Small intestine (tissue), 7 donors: ENCODE measurements around the gene PCDH18. TPM values are rescaled to one million over a fixed set of nuclear protein-coding genes. Genes with fewer than 3 reads are reported as not detected.
A peak's percentile ranks its signal among the peaks of the same experiment; 100 is the strongest.
"Not testable (repeated sequence)": the region's sequence is repeated elsewhere in the genome, so short reads cannot be mapped to it uniquely, and the experiment has no call there.

Experiments used
- DNase-seq, 2 donors: peaks; one replicate each; pipeline versions ENCODE4 v3.0.0 to v3.0.0-alpha.2; 2013
- FAIRE-seq: peaks from 2 replicates; lab custom pipeline; 2012; peaks lifted over from hg19 to GRCh38; lab: Jason Lieb, UNC
- H3K27ac ChIP-seq, 3 donors: one replicate each; pipeline ENCODE4 v1.5.1; 2013; ENCODE audit warnings: low read length in 2 of 3, mild to moderate bottlenecking in 2 of 3, control low read depth in 1 of 3, inconsistent platforms in 1 of 3, low read depth in 1 of 3, moderate library complexity in 1 of 3
- H3K27me3 ChIP-seq, 3 donors: one replicate each; pipeline ENCODE4 v1.6.1; 2013; ENCODE audit warnings: low read length in 3 of 3, inconsistent platforms in 1 of 3; ENCODE audit not compliant: control insufficient read depth in 3 of 3, insufficient read depth in 3 of 3
- H3K36me3 ChIP-seq, 3 donors: one replicate each; pipeline ENCODE4 v1.6.1; 2013; ENCODE audit warnings: low read length in 3 of 3, inconsistent platforms in 1 of 3, low read depth in 1 of 3, mild to moderate bottlenecking in 1 of 3, moderate library complexity in 1 of 3; ENCODE audit not compliant: control insufficient read depth in 3 of 3, insufficient read depth in 2 of 3
- H3K4me1 ChIP-seq, 3 donors: one replicate each; pipeline ENCODE4 v1.6.1; 2013; ENCODE audit warnings: low read length in 2 of 3, inconsistent platforms in 1 of 3, low read depth in 1 of 3, mild to moderate bottlenecking in 1 of 3, moderate library complexity in 1 of 3; ENCODE audit not compliant: control insufficient read depth in 3 of 3, insufficient read depth in 2 of 3
- H3K4me3 ChIP-seq, 3 donors: one replicate each; pipeline ENCODE4 v1.5.1; 2013; ENCODE audit warnings: low read length in 3 of 3, control low read depth in 1 of 3, inconsistent platforms in 1 of 3, low read depth in 1 of 3, mild to moderate bottlenecking in 1 of 3, moderate library complexity in 1 of 3
- H3K9me3 ChIP-seq, 2 donors: one replicate each; pipeline ENCODE4 v1.6.1; 2013; ENCODE audit warnings: low read depth in 1 of 2, low read length in 1 of 2; ENCODE audit not compliant: control insufficient read depth in 2 of 2, insufficient read depth in 1 of 2
- WGBS, 3 donors: extraction: QIAGEN DNeasy Blood & Tissue Kit; methylation state at CpG; one replicate each; pipeline ENCODE4 v1.1.7; 2013; 5-methylcytosine and 5-hydroxymethylcytosine counted together
- polyA plus RNA-seq, 4 donors: library from polyadenylated mRNA; stranded (reverse) in 3 of 4; unstranded in 1 of 4; fragments of 200-250 nt in 3 of 4; fragments of 120-200 nt in 1 of 4; gene quantifications; one replicate each; pipeline versions ENCODE4 v1.2.1 to v1.2.3, GENCODE V29; 2013
- donor health status: healthy with polysubstance abuse.
- donor health status: control.
- donor health status: control.
- donor health status: Bipolar disorder and iron deficiency.
- donor health status: healthy.

The PCDH18 gene
- polyA plus RNA-seq, 4 donors = 1.4 to 28.2 (median 3.2) TPM; not detected in 1

GRCh38 chr4:137509855-137510282 is 22.4 kb downstream of the PCDH18 start:
- no peaks in the 10 kb centered on the region for H3K9me3 ChIP-seq
- no peaks in the 10 kb centered on the region for H3K4me1 ChIP-seq
- 44 to 73% (median 52%) methylated on average over 4 of the region's 4 CpGs for WGBS, 3 donors
- no peak overlapping the region for H3K4me3 ChIP-seq
- no peaks in the 10 kb centered on the region for H3K36me3 ChIP-seq
- FAIRE-seq (no peak), DNase-seq (peak in 1 of 2 donors; percentile 11)
- H3K27ac ChIP-seq = no peak overlapping the region
- H3K27me3 ChIP-seq = no peaks in the 10 kb centered on the region

GRCh38 chr4:137502339-137503129 is 29.8 kb downstream of the PCDH18 start:
- H3K36me3 ChIP-seq = no peaks in the 10 kb centered on the region
- no peak overlapping the region for H3K4me3 ChIP-seq
- no peak overlapping the region for H3K27ac ChIP-seq
- FAIRE-seq (no peak), DNase-seq (no peak)
- no peaks in the 10 kb centered on the region for H3K27me3 ChIP-seq
- WGBS, 3 donors = 79 to 83% (median 80%) methylated on average over 6 of the region's 6 CpGs
- no peaks in the 10 kb centered on the region for H3K9me3 ChIP-seq
- no peaks in the 10 kb centered on the region for H3K4me1 ChIP-seq

GRCh38 chr4:137496267-137496666 is 36.0 kb downstream of the PCDH18 start:
- FAIRE-seq, H3K4me3 ChIP-seq, H3K27me3 ChIP-seq, H3K4me1 ChIP-seq, H3K36me3 ChIP-seq, H3K9me3 ChIP-seq, DNase-seq, H3K27ac ChIP-seq: not testable (repeated sequence)
- WGBS, 3 donors = 87 to 89% (median 88%) methylated on average over 12 to 28 of the region's 29 CpGs

- Histone ChIP-seq H3K9me3 (no peaks in the 10 kb centered on the region), H3K27ac (no peak overlapping the region), H3K27me3 (no peaks in the 10 kb centered on the region), H3K4me1 (no peaks in the 10 kb centered on the region), H3K4me3 (no peak overlapping the region), H3K36me3 (no peaks in the 10 kb centered on the region)
- 58 to 83% (median 75%) methylated on average over 2 of the region's 2 CpGs for WGBS, 3 donors
- no peak for FAIRE-seq
- DNase-seq = no peak
These were observed 36.7 kb downstream of the PCDH18 start for GRCh38 chr4:137495578-137495977.

- DNase-seq, H3K4me3 ChIP-seq, H3K27me3 ChIP-seq, H3K4me1 ChIP-seq, H3K9me3 ChIP-seq, H3K36me3 ChIP-seq, FAIRE-seq, H3K27ac ChIP-seq: not testable (repeated sequence)
- 76 to 82% (median 80%) methylated on average over 11 of the region's 11 CpGs for WGBS, 3 donors
These were observed 48.9 kb downstream of the PCDH18 start for GRCh38 chr4:137483313-137483959.

GRCh38 chr4:137479657-137480056 is 52.6 kb downstream of the PCDH18 start:
- H3K36me3 ChIP-seq, H3K4me3 ChIP-seq, H3K27ac ChIP-seq, H3K4me1 ChIP-seq, H3K9me3 ChIP-seq, H3K27me3 ChIP-seq, FAIRE-seq, DNase-seq: not testable (repeated sequence)
- 86 to 91% (median 90%) methylated on average over 5 of the region's 5 CpGs for WGBS, 3 donors

- Histone ChIP-seq H3K27me3 (no peaks in the 10 kb centered on the region), H3K9me3 (no peaks in the 10 kb centered on the region), H3K4me3 (no peak overlapping the region), H3K27ac (no peak overlapping the region), H3K4me1 (no peaks in the 10 kb centered on the region), H3K36me3 (no peaks in the 10 kb centered on the region)
- FAIRE-seq (no peak), DNase-seq (no peak)
- WGBS, 3 donors = 82 to 87% (median 83%) methylated on average over 4 of the region's 4 CpGs
These were observed 55.9 kb downstream of the PCDH18 start for GRCh38 chr4:137476345-137476744.

GRCh38 chr4:137474711-137475301 is 57.5 kb downstream of the PCDH18 start:
- WGBS, 3 donors = 7 to 25% (median 13%) methylated on average over 1 of the region's 1 CpG
- DNase-seq (peak; percentile 0 to 27), FAIRE-seq (no peak)

More at GRCh38 chr4:137474711-137475301, 57.5 kb downstream of the PCDH18 start:
- Histone ChIP-seq H3K4me3 (no peak overlapping the region), H3K27ac (no peak overlapping the region), H3K27me3 (no peaks in the 10 kb centered on the region), H3K36me3 (no peaks in the 10 kb centered on the region), H3K9me3 (no peaks in the 10 kb centered on the region), H3K4me1 (no peaks in the 10 kb centered on the region)
